ENCODE data around the gene COL10A1.

The COL10A1 gene

GRCh38 chr6:116078522-116078921, 47.4 kb downstream of the COL10A1 start:
- H3K9me3 Mint-ChIP-seq: no peaks in the 10 kb centered on the region
- no peak for ATAC-seq
- H3K36me3 Mint-ChIP-seq: no peaks in the 10 kb centered on the region
- no peaks in the 10 kb centered on the region for H3K4me1 Mint-ChIP-seq
- H3K27ac Mint-ChIP-seq: no peak overlapping the region
- no peak for DNase-seq (ENCODE audit: low spot score in 2 of 2)
- no peak overlapping the region for H3K4me3 Mint-ChIP-seq

GRCh38 chr6:116074732-116075390, 51.1 kb downstream of the COL10A1 start:
- no peak overlapping the region for H3K4me3 Mint-ChIP-seq
- no peaks in the 10 kb centered on the region for H3K9me3 Mint-ChIP-seq
- ATAC-seq (no peak), DNase-seq (ENCODE audit: low spot score in 2 of 2) (no peak)
- no peaks in the 10 kb centered on the region for H3K4me1 Mint-ChIP-seq
- no peaks in the 10 kb centered on the region for H3K36me3 Mint-ChIP-seq
- no peak overlapping the region for H3K27ac Mint-ChIP-seq

GRCh38 chr6:116073765-116074440, 52.0 kb downstream of the COL10A1 start:
- H3K9me3 Mint-ChIP-seq: no peaks in the 10 kb centered on the region
- no peak for ATAC-seq
- no peak overlapping the region for H3K4me3 Mint-ChIP-seq
- no peak overlapping the region for H3K27ac Mint-ChIP-seq
- H3K4me1 Mint-ChIP-seq: no peaks in the 10 kb centered on the region
- no peaks in the 10 kb centered on the region for H3K36me3 Mint-ChIP-seq
- no peak for DNase-seq (ENCODE audit: low spot score in 2 of 2)

GRCh38 chr6:116072368-116072767, 53.6 kb downstream of the COL10A1 start:
- DNase-seq (ENCODE audit: low spot score in 2 of 2) (no peak), ATAC-seq (no peak)
- no peaks in the 10 kb centered on the region for H3K9me3 Mint-ChIP-seq
- no peaks in the 10 kb centered on the region for H3K4me1 Mint-ChIP-seq
- no peak overlapping the region for H3K4me3 Mint-ChIP-seq
- H3K27ac Mint-ChIP-seq: no peak overlapping the region
- H3K36me3 Mint-ChIP-seq: no peaks in the 10 kb centered on the region

- H3K4me1 Mint-ChIP-seq: no peaks in the 10 kb centered on the region
- ATAC-seq (no peak), DNase-seq (ENCODE audit: low spot score in 2 of 2) (no peak)
- no peak overlapping the region for H3K27ac Mint-ChIP-seq
- no peaks in the 10 kb centered on the region for H3K9me3 Mint-ChIP-seq
- no peak overlapping the region for H3K4me3 Mint-ChIP-seq
- H3K36me3 Mint-ChIP-seq: no peaks in the 10 kb centered on the region
These were observed 55.1 kb downstream of the COL10A1 start for GRCh38 chr6:116070616-116071389.

- Mint-ChIP-seq H3K9me3 (no peaks in the 10 kb centered on the region), H3K4me1 (no peaks in the 10 kb centered on the region), H3K36me3 (no peaks in the 10 kb centered on the region), H3K4me3 (no peak overlapping the region), H3K27ac (no peak overlapping the region)
- ATAC-seq: no peak
- DNase-seq (ENCODE audit: low spot score in 2 of 2): no peak
These were observed 55.8 kb downstream of the COL10A1 start for GRCh38 chr6:116070101-116070500.

Measured in stimulated activated effector memory CD8-positive, alpha-beta T cell treated with anti-CD3 and anti-CD28 coated beads, Interleukin-12 subunit alpha, Interleukin-12 subunit beta, amount 100 ng/mL, for 72 hours (primary cell).